ENCODE data around the gene SEMA4A.
"Not testable (repeated sequence)": the region's sequence is repeated elsewhere in the genome, so short reads cannot be mapped to it uniquely, and the experiment has no call there.

Gene SEMA4A

GRCh38 chr1:156162430-156163037 lies 9.1 kb downstream of the SEMA4A start:
- DNase-seq = no peak

- no peak for DNase-seq
Observed at GRCh38 chr1:156163712-156164111, 10.3 kb downstream of the SEMA4A start.

GRCh38 chr1:156164125-156164831 lies 10.9 kb downstream of the SEMA4A start:
- no peak for DNase-seq

GRCh38 chr1:156165083-156165482 lies 11.7 kb downstream of the SEMA4A start:
- peak; percentile 39 for DNase-seq

- no peak for DNase-seq
Observed at GRCh38 chr1:156167536-156167935, 14.2 kb downstream of the SEMA4A start.

GRCh38 chr1:156172696-156173470 lies 19.5 kb downstream of the SEMA4A start:
- DNase-seq = no peak

- no peak for DNase-seq
Observed at GRCh38 chr1:156176610-156177210, 23.3 kb downstream of the SEMA4A start.

- no peak for DNase-seq
Observed at GRCh38 chr1:156177919-156178654, 24.7 kb downstream of the SEMA4A start.

- DNase-seq = no peak
Observed at GRCh38 chr1:156180471-156180870, 27.1 kb downstream of the SEMA4A start.

GRCh38 chr1:156181391-156181924 lies 28.1 kb downstream of the SEMA4A start:
- not testable (repeated sequence) for DNase-seq

GRCh38 chr1:156182010-156182779 lies 28.8 kb downstream of the SEMA4A start:
- DNase-seq = not testable (repeated sequence)

- DNase-seq = not testable (repeated sequence)
Observed at GRCh38 chr1:156186347-156187177, 33.2 kb downstream of the SEMA4A start.

GRCh38 chr1:156190265-156190664 lies 36.9 kb downstream of the SEMA4A start:
- DNase-seq = not testable (repeated sequence)

GRCh38 chr1:156191292-156191964 lies 38.0 kb downstream of the SEMA4A start:
- DNase-seq = no peak

GRCh38 chr1:156193208-156193487 lies 39.8 kb downstream of the SEMA4A start:
- no peak for DNase-seq

- DNase-seq = peak; percentile 98
Observed at GRCh38 chr1:156193488-156194299, 40.3 kb downstream of the SEMA4A start, which contains the start of gene SLC25A44. Gene SLC25A44 (plus strand): TSS chr1:156194104. CDS start chr1:156199848, 5,744 bp downstream.

GRCh38 chr1:156194300-156194652 lies 40.9 kb downstream of the SEMA4A start:
- DNase-seq = no peak

- no peak for DNase-seq
Observed at GRCh38 chr1:156195853-156196252, 42.5 kb downstream of the SEMA4A start.

- no peak for DNase-seq
Observed at GRCh38 chr1:156196445-156196844, 43.1 kb downstream of the SEMA4A start.
